Dendritic cell treated with granulocyte-macrophage colony-stimulating factor and Interleukin-4, amounts not matched to agents 40 ng/mL and 50 ng/mL, for 4 days (primary cell): Measurements from ENCODE around the gene DGKE.

Experiments used
- H3K27ac Mint-ChIP-seq: one replicate; pipeline ENCODE4 v1.8.0; 2022; ENCODE audit warnings: mild to moderate bottlenecking, mixed read lengths
- H3K27me3 Mint-ChIP-seq: one replicate; pipeline ENCODE4 v1.8.0; 2022; ENCODE audit warnings: mild to moderate bottlenecking, mixed read lengths
- H3K36me3 Mint-ChIP-seq: one replicate; pipeline ENCODE4 v1.8.0; 2022; ENCODE audit warnings: low read depth, mixed read lengths
- H3K4me1 Mint-ChIP-seq: one replicate; pipeline ENCODE4 v1.8.0; 2022; ENCODE audit warnings: low read depth, mixed read lengths
- H3K4me3 Mint-ChIP-seq: one replicate; pipeline ENCODE4 v1.8.0; 2022; ENCODE audit warnings: mild to moderate bottlenecking, moderate library complexity, mixed read lengths
- H3K9me3 Mint-ChIP-seq: one replicate; pipeline ENCODE4 v1.8.0; 2022; ENCODE audit warnings: mixed read lengths
- intact Hi-C: fragments of 100-400 bp; cut with micrococcal nuclease; formaldehyde crosslinking; loops from one replicate; pipeline ENCODE4 v1.15.0; 2022

Gene DGKE

DNA sequence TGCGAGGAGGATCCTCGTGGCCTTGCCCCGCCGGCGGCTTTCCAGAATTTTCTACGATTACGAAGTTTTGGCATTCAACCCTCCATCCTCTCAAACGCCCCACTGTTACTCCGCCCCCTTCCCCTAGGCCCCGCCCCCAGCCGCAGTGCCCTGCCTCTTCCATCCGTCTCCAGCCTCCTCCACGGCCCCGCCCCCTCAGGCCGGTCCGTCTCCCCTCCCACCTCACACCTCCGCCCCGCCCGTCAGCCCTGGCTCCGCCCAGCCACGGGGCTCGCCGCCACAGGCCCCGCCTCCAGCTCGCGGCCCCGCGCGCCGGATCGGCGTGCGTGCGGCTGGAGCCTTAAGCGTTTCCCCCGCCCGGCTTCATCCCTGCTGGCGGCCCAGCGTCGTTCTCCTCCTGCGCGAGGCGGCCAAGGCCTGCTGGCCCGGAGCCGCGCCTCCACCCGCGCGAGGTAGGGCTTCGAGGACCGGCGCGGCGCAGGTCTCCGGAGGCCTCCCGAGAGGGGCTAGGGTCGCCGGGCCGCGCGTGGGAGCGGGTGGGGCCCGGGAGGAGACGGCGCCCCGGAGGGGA lies at the start of gene DGKE, which contains the start of gene C17orf67:
Gene DGKE, plus strand, starts transcription at position 343 of the 571 bp plus-strand sequence. CDS start 645 bp downstream, outside the sequence.
Gene C17orf67, minus strand, starts transcription at position 112 of the 571 bp plus-strand sequence. CDS start 18,110 bp downstream, outside the sequence.
- H3K4me1 Mint-ChIP-seq: peaks cover 48% of the 10 kb centered on the region
- intact Hi-C loops: loop anchor here (5.0 kb wide), 1 partner anchor 78 kb away; the partner anchor contains the start of gene TRIM25

GRCh38 chr17:56785405-56785804 lies 48.5 kb upstream of the DGKE start:
- intact Hi-C loops: no loop called here
- peak overlapping the region; percentile 51 for H3K27ac Mint-ChIP-seq

More for the DNA sequence above, at the start of gene DGKE, which contains the start of gene C17orf67:
- peaks cover 17% of the 10 kb centered on the region for H3K36me3 Mint-ChIP-seq
- peaks cover 10% of the 10 kb centered on the region for H3K27me3 Mint-ChIP-seq
- H3K27ac Mint-ChIP-seq: peak within 1 kb of the TSS; percentile 74
- peak within 1 kb of the TSS; percentile 90 for H3K4me3 Mint-ChIP-seq
- no peaks in the 10 kb centered on the region for H3K9me3 Mint-ChIP-seq

GRCh38 chr17:56785997-56786680 lies 47.8 kb upstream of the DGKE start:
- Mint-ChIP-seq H3K9me3 (no peaks in the 10 kb centered on the region), H3K4me3 (no peak overlapping the region), H3K27me3 (peaks cover 58% of the 10 kb centered on the region), H3K36me3 (no peaks in the 10 kb centered on the region), H3K4me1 (peaks cover 30% of the 10 kb centered on the region), H3K27ac (peak overlapping the region; percentile 51)
- intact Hi-C loops: no loop called here

More at GRCh38 chr17:56785405-56785804, 48.5 kb upstream of the DGKE start:
- Mint-ChIP-seq H3K4me3 (no peak overlapping the region), H3K4me1 (peaks cover 33% of the 10 kb centered on the region), H3K36me3 (no peaks in the 10 kb centered on the region), H3K27me3 (peaks cover 60% of the 10 kb centered on the region), H3K9me3 (no peaks in the 10 kb centered on the region)

DNA sequence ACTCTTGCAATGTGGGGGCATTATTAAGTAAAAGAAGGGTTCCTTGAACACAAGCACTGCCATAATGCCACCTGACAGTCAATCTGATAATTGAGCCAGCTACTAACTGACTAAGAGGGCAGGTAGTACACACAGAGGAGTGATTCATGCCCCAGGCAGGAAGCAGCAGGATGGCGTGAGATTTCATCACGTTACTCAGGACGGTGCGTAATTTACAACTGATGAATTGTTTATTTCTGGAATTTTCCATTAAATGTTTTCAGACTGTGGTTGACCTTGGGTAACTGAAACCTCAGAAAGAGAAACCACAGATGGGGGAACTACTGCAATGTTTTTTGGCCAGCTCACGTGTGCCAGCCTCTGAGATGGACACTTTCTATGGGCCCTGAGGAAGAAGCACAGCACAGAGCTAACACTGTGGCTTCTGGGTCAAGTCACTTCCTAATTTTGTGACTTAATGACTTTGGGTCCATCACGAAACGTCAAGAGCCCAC lies 46.9 kb upstream of the DGKE start:
- intact Hi-C loops: no loop called here
- H3K4me1 Mint-ChIP-seq: peaks cover 30% of the 10 kb centered on the region
- H3K27ac Mint-ChIP-seq: no peak overlapping the region
- H3K27me3 Mint-ChIP-seq: peaks cover 54% of the 10 kb centered on the region
- no peaks in the 10 kb centered on the region for H3K36me3 Mint-ChIP-seq
- peaks cover 2% of the 10 kb centered on the region for H3K9me3 Mint-ChIP-seq
- no peak overlapping the region for H3K4me3 Mint-ChIP-seq

DNA sequence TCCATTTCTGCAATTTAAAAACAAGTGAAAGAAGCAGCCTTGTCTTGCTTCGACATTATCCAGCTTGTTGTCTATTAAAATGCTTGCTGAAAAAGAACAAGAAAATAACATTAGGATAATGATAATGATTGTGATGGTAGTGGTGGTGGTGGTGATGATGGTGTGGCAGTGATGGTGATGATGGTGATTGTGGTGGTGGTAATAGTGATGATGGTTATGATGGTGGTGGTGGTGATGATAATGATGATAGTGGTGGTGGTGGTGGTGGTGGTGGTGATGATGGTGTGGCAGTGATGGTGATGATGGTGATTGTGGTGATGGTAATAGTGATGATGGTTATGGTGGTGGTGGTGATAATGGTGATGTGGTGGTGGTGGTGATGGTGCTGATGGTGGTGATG lies 41.7 kb upstream of the DGKE start:
- Mint-ChIP-seq H3K27ac (no peak overlapping the region), H3K4me3 (no peak overlapping the region), H3K9me3 (peaks cover 12% of the 10 kb centered on the region), H3K36me3 (no peaks in the 10 kb centered on the region), H3K27me3 (peaks cover 42% of the 10 kb centered on the region), H3K4me1 (peaks cover 43% of the 10 kb centered on the region)
- intact Hi-C loops: no loop called here

- intact Hi-C loops: no loop called here
- H3K36me3 Mint-ChIP-seq: no peaks in the 10 kb centered on the region
- peaks cover 41% of the 10 kb centered on the region for H3K27me3 Mint-ChIP-seq
- H3K27ac Mint-ChIP-seq: no peak overlapping the region
- H3K4me1 Mint-ChIP-seq: peaks cover 37% of the 10 kb centered on the region
- H3K4me3 Mint-ChIP-seq: no peak overlapping the region
- H3K9me3 Mint-ChIP-seq: peaks cover 12% of the 10 kb centered on the region
Observed at GRCh38 chr17:56793531-56793930, 40.4 kb upstream of the DGKE start.

- H3K36me3 Mint-ChIP-seq: no peaks in the 10 kb centered on the region
- H3K27me3 Mint-ChIP-seq: peaks cover 39% of the 10 kb centered on the region
- H3K4me1 Mint-ChIP-seq: peaks cover 40% of the 10 kb centered on the region
- H3K4me3 Mint-ChIP-seq: no peak overlapping the region
- H3K27ac Mint-ChIP-seq: no peak overlapping the region
- intact Hi-C loops: no loop called here
- H3K9me3 Mint-ChIP-seq: peaks cover 12% of the 10 kb centered on the region
Observed at GRCh38 chr17:56793957-56794356, 40.0 kb upstream of the DGKE start.

DNA sequence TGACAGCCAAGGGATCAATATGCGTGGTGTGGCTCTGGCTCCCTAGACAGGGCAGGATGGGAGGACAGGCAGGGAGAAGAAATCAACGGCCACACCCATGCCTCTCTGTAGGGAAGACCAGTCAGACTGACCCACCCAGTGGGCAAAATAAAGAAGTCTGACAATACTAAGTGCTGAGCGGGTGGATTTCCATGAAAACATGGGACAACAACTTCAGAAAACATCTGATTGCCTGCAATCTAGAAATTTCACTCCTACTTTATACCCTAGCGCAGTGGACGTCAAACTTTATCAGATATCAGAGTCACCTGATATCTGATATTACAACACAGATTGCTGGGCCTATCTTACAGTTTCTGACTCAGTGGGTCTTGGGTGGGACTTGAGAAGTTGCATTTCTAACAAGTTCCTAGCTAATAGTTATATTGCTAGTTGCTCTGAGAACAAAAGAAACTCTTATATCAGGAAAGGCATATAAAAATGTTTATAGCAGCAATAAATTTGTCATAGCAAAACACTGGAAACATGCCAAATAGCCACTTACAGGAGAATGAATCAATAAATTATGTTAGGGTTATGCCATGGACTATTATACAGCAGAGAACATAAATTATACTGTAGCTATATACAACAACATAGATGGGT lies 38.6 kb upstream of the DGKE start:
- H3K9me3 Mint-ChIP-seq: peaks cover 12% of the 10 kb centered on the region
- H3K4me1 Mint-ChIP-seq: peaks cover 43% of the 10 kb centered on the region
- H3K36me3 Mint-ChIP-seq: no peaks in the 10 kb centered on the region
- no peak overlapping the region for H3K4me3 Mint-ChIP-seq
- no peak overlapping the region for H3K27ac Mint-ChIP-seq
- H3K27me3 Mint-ChIP-seq: peaks cover 30% of the 10 kb centered on the region
- intact Hi-C loops: no loop called here

GRCh38 chr17:56796536-56796935 lies 37.4 kb upstream of the DGKE start:
- Mint-ChIP-seq H3K9me3 (peaks cover 12% of the 10 kb centered on the region), H3K36me3 (no peaks in the 10 kb centered on the region), H3K4me1 (peaks cover 46% of the 10 kb centered on the region), H3K4me3 (no peak overlapping the region), H3K27me3 (peaks cover 25% of the 10 kb centered on the region), H3K27ac (no peak overlapping the region)
- intact Hi-C loops: no loop called here

DNA sequence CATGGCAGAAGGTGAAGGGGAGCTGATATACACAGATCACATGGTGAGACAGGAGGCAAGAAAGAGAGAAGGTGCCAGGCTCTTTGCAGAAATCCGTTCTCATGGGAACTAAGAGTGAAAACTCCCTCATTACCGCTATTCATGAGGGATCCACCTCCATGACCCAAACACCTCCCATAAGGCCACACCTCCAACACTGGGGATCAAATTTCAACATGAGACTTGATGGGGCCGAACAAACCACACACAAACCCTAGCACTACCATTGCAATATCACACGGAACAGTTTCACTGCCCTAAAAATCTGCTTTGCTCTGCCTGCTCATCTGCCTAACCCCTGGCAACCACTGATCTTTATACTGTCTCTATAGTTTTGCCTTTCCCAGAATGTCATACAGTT lies 35.0 kb upstream of the DGKE start:
- Mint-ChIP-seq H3K27me3 (peaks cover 15% of the 10 kb centered on the region), H3K4me3 (no peak overlapping the region), H3K27ac (no peak overlapping the region), H3K4me1 (peaks cover 34% of the 10 kb centered on the region), H3K36me3 (no peaks in the 10 kb centered on the region), H3K9me3 (no peaks in the 10 kb centered on the region)
- intact Hi-C loops: no loop called here

DNA sequence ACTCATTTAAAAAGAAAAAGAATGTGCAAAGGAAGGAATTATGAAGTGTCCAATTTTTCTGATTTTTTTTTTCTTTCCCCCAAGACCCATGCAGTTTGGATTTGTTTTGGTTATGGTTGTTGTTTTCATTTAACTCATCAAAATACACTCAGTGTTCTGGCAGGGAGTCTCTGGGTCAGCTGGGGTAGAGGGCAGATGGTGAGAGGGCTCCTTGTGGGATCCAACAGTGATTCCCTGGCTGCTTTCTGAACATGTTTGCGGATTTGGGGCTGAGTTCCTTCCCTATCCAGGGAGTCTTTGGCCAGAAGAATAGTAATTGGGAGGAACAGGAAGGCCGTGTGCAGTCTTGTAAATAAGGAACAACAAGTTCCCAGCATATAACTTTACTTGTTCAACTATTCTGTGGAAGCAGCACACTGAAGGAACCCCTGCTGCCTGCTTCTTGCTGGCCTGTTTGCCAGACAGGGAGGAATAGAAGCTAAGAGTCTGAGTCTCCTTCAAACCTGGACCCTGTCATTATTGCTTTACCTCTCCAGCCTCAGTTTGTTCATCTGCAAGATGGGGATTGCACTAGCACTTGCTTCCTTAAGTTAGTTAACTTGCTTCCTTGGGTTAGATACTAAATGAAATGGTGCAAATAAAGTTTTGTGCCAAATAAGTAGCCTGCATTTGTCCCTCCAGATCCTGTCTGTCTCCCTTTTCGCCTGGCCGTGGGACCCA lies 32.3 kb upstream of the DGKE start:
- Mint-ChIP-seq H3K4me1 (peaks cover 19% of the 10 kb centered on the region), H3K27me3 (peaks cover 4% of the 10 kb centered on the region), H3K27ac (no peak overlapping the region), H3K9me3 (no peaks in the 10 kb centered on the region), H3K4me3 (no peak overlapping the region), H3K36me3 (no peaks in the 10 kb centered on the region)
- intact Hi-C loops: no loop called here

- Mint-ChIP-seq H3K4me1 (peaks cover 15% of the 10 kb centered on the region), H3K9me3 (no peaks in the 10 kb centered on the region), H3K27me3 (peaks cover 3% of the 10 kb centered on the region), H3K36me3 (no peaks in the 10 kb centered on the region), H3K27ac (no peak overlapping the region), H3K4me3 (no peak overlapping the region)
- intact Hi-C loops: no loop called here
Observed at GRCh38 chr17:56803071-56803470, 30.9 kb upstream of the DGKE start.

DNA sequence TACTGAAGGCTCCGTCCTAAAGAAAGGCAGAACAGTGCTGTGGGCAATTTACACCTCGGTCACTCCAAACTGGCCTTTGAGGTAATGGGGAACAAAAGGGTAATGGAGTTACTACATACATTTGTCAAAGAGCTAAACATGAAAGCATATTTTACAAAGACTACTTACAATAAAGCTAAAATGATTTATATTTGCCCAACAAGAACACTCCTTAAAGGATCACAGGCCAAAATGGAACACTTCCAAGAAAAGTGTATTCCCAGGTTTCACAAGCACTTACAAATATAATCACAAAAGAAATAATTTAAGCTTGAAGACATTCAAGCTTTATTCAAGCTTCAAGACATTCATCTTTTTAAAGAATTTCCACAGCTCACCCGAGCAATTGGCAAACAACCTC lies 29.5 kb upstream of the DGKE start:
- Mint-ChIP-seq H3K27ac (no peak overlapping the region), H3K36me3 (no peaks in the 10 kb centered on the region), H3K4me1 (peaks cover 10% of the 10 kb centered on the region), H3K27me3 (peaks cover 2% of the 10 kb centered on the region), H3K4me3 (no peak overlapping the region), H3K9me3 (no peaks in the 10 kb centered on the region)
- intact Hi-C loops: no loop called here
